ENCODE measurements around the gene HTRA3.

Gene HTRA3

GRCh38 chr4:8263397-8263796 is 6.2 kb upstream of the HTRA3 start:
- no peak for TF ChIP-seq Cebpa-rat (IDR thresholded peaks at IDR 0.05)
- Histone ChIP-seq H4K20me1 (peaks cover 0 to 7% (median 0%) of the 10 kb centered on the region in 11 experiments; a peak in 2 of 22 replicates), H3K9me3 (replicated peaks in 1 of 11) (no peaks in the 10 kb centered on the region), H3K36me3 (no peaks in the 10 kb centered on the region), H3K4me2 (peak overlapping the region in 9 of 11 experiments; percentile 26 to 92 (median 86); a peak in 17 of 22 replicates), H3K4me3 (no peak overlapping the region), H3K27me3 (peaks cover 0 to 8% (median 0%) of the 10 kb centered on the region in 11 experiments; a peak in 3 of 22 replicates), H3K9ac (no peak overlapping the region), H3K27ac (no peak overlapping the region), H3K4me1 (peaks cover 43 to 99% (median 94%) of the 10 kb centered on the region in 10 experiments)

GRCh38 chr4:8264106-8264505 is 5.4 kb upstream of the HTRA3 start:
- H4K20me1 ChIP-seq = peaks cover 0 to 7% (median 0%) of the 10 kb centered on the region in 11 experiments; a peak in 2 of 22 replicates
- H3K36me3 ChIP-seq = no peaks in the 10 kb centered on the region
- peaks cover 41 to 99% (median 95%) of the 10 kb centered on the region in 10 experiments for H3K4me1 ChIP-seq
- no peak overlapping the region for H3K4me3 ChIP-seq
- peaks cover 0 to 10% (median 0%) of the 10 kb centered on the region in 11 experiments; a peak in 3 of 22 replicates for H3K27me3 ChIP-seq
- H3K9ac ChIP-seq = no peak overlapping the region
- no peak for TF ChIP-seq Cebpa-rat (IDR thresholded peaks at IDR 0.05)
- H3K27ac ChIP-seq = no peak overlapping the region
- no peaks in the 10 kb centered on the region for H3K9me3 ChIP-seq (replicated peaks in 1 of 11)
- peak overlapping the region in 8 of 11 experiments; percentile 2 to 92 (median 84); a peak in 11 of 22 replicates for H3K4me2 ChIP-seq

- H3K9ac ChIP-seq = no peak overlapping the region; a peak in 2 of 22 replicates
- no peaks in the 10 kb centered on the region for H3K36me3 ChIP-seq
- H4K20me1 ChIP-seq = peaks cover 0 to 7% (median 0%) of the 10 kb centered on the region in 11 experiments; a peak in 3 of 22 replicates
- no peak overlapping the region for H3K27ac ChIP-seq
- H3K4me2 ChIP-seq = peak overlapping the region in 9 of 11 experiments; percentile 21 to 100 (median 71); a peak in 17 of 22 replicates
- H3K4me1 ChIP-seq = peaks cover 44 to 97% (median 91%) of the 10 kb centered on the region in 10 experiments
- no peak for TF ChIP-seq Cebpa-rat (IDR thresholded peaks at IDR 0.05)
- no peak overlapping the region for H3K4me3 ChIP-seq
- no peaks in the 10 kb centered on the region for H3K9me3 ChIP-seq (replicated peaks in 1 of 11)
- peaks cover 0 to 23% (median 0%) of the 10 kb centered on the region in 11 experiments; a peak in 11 of 22 replicates for H3K27me3 ChIP-seq
These were observed 4.2 kb upstream of the HTRA3 start for GRCh38 chr4:8265171-8265929.

- Histone ChIP-seq H3K4me3 (no peak overlapping the region), H4K20me1 (peaks cover 0 to 14% (median 4%) of the 10 kb centered on the region in 11 experiments; a peak in 8 of 22 replicates), H3K27me3 (peaks cover 0 to 30% (median 0%) of the 10 kb centered on the region in 11 experiments; a peak in 11 of 22 replicates), H3K9ac (no peak overlapping the region), H3K27ac (no peak overlapping the region), H3K4me1 (peaks cover 44 to 97% (median 88%) of the 10 kb centered on the region in 10 experiments), H3K4me2 (peak overlapping the region in 7 of 11 experiments; percentile 62 to 100 (median 76); a peak in 12 of 22 replicates), H3K36me3 (no peaks in the 10 kb centered on the region), H3K9me3 (replicated peaks in 1 of 11) (no peaks in the 10 kb centered on the region)
- TF ChIP-seq Cebpa-rat (IDR thresholded peaks at IDR 0.05) = no peak
These were observed 3.5 kb upstream of the HTRA3 start for GRCh38 chr4:8266088-8266487.

DNA sequence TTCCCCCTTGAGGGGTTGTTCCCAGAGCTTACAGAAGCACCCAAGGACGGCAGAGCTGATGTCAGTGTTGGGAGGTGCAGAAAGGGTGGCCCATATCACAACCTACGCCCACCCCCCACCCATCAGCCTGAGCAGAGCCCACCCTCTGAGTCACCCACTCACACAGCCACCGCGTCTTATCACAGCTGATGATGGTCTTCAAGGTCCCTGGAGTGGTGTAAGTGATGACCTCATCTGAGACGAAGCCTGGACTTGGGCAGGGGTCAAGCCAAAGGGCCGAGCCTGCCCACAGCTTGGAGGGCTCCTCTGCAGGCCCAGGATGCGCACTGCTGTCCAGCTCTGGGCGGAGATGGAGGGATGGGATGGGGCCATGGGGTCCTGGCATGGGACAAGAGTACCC is 3.0 kb upstream of the HTRA3 start:
- Histone ChIP-seq H3K9ac (no peak overlapping the region), H3K27ac (no peak overlapping the region), H3K4me2 (peak overlapping the region in 6 of 11 experiments; percentile 8 to 100 (median 99); a peak in 8 of 22 replicates), H3K4me1 (peaks cover 44 to 97% (median 88%) of the 10 kb centered on the region in 10 experiments), H3K9me3 (replicated peaks in 1 of 11) (no peaks in the 10 kb centered on the region), H3K4me3 (no peak overlapping the region), H4K20me1 (peaks cover 0 to 18% (median 9%) of the 10 kb centered on the region in 11 experiments; a peak in 8 of 22 replicates), H3K36me3 (no peaks in the 10 kb centered on the region), H3K27me3 (peaks cover 0 to 30% (median 0%) of the 10 kb centered on the region in 11 experiments; a peak in 11 of 22 replicates)
- TF ChIP-seq Cebpa-rat (IDR thresholded peaks at IDR 0.05) = no peak

GRCh38 chr4:8267077-8267476 is 2.5 kb upstream of the HTRA3 start:
- H3K36me3 ChIP-seq = 0 out of 22 replicates have a peak, but pooled peaks cover 0 to under 1% (median 0%) of the 10 kb centered on the region in 11 experiments
- peak overlapping the region; percentile 15 to 100 (median 99); a peak in 15 of 22 replicates for H3K4me2 ChIP-seq
- no peak overlapping the region for H3K27ac ChIP-seq
- peaks cover 44 to 97% (median 88%) of the 10 kb centered on the region in 10 experiments for H3K4me1 ChIP-seq
- 0 out of 22 replicates have a peak overlapping the region, but pooled peaks of 1 of the 11 experiments have one; percentile 15 for H3K9ac ChIP-seq
- no peak overlapping the region for H3K4me3 ChIP-seq
- no peaks in the 10 kb centered on the region for H3K9me3 ChIP-seq (replicated peaks in 1 of 11)
- peaks cover 0 to 30% (median 0%) of the 10 kb centered on the region in 11 experiments; a peak in 11 of 22 replicates for H3K27me3 ChIP-seq
- H4K20me1 ChIP-seq = peaks cover 0 to 24% (median 14%) of the 10 kb centered on the region in 11 experiments; a peak in 12 of 22 replicates
- TF ChIP-seq Cebpa-rat (IDR thresholded peaks at IDR 0.05) = no peak

GRCh38 chr4:8268211-8268610 is 1.3 kb upstream of the HTRA3 start:
- Histone ChIP-seq H3K4me2 (peak overlapping the region in 9 of 11 experiments; percentile 97 to 100 (median 99); a peak in 17 of 22 replicates), H3K27me3 (peaks cover 0 to 30% (median 0%) of the 10 kb centered on the region in 11 experiments; a peak in 11 of 22 replicates), H3K9ac (peak overlapping the region in 2 of 11 experiments; percentile 20 to 33; a peak in 1 of 22 replicates), H3K27ac (no peak overlapping the region), H3K4me3 (no peak overlapping the region; a peak in 1 of 20 replicates), H3K4me1 (peaks cover 46 to 99% (median 88%) of the 10 kb centered on the region in 10 experiments), H3K36me3 (peaks cover 0 to 8% (median 0%) of the 10 kb centered on the region in 11 experiments; a peak in 2 of 22 replicates), H4K20me1 (peaks cover 0 to 35% (median 17%) of the 10 kb centered on the region in 11 experiments; a peak in 13 of 22 replicates), H3K9me3 (replicated peaks in 1 of 11) (no peaks in the 10 kb centered on the region)
- TF ChIP-seq Cebpa-rat (IDR thresholded peaks at IDR 0.05) = no peak

DNA sequence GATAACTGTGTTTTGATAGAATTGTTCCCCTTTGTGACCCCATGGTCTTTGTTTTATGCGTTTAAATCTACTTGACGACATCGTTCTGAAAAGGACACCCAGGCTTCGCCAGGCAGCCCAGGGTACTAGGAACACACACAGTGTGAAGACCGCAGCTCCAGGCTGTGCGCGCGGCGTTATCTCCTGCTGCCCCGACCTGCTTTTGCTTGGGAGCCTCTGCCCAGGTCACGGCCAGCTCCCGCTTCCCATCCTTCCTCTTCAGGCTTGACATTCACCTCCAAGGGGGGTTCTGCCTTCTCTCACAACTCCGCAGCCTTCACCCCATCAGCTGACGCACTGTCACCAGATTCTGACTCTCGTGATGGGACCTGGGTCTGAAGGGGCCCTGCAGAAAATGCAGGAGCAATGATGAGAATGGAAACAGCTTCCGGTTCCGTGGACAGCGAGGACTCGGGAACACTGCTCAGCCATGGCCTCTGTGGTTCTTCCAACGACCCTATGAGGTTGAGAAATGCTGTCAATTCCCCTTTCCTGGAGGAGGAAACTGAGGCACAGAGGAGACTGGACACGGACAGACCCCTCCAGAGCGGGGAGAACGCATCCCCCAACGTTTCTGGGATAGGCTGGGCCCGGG is 536 bp upstream of the HTRA3 start:
- Histone ChIP-seq H3K4me3 (peak overlapping the region; percentile 55 to 89 (median 75)), H3K4me1 (peaks cover 53 to 99% (median 88%) of the 10 kb centered on the region in 10 experiments), H3K4me2 (peak overlapping the region; percentile 97 to 100 (median 99)), H3K9ac (peak overlapping the region; percentile 67 to 90 (median 81); a peak in 21 of 22 replicates), H3K27me3 (peaks cover 0 to 32% (median 0%) of the 10 kb centered on the region in 11 experiments; a peak in 11 of 22 replicates), H4K20me1 (peaks cover 0 to 43% (median 17%) of the 10 kb centered on the region in 11 experiments; a peak in 14 of 22 replicates), H3K9me3 (replicated peaks in 1 of 11) (no peaks in the 10 kb centered on the region), H3K36me3 (peaks cover 0 to 8% (median 0%) of the 10 kb centered on the region in 11 experiments; a peak in 2 of 22 replicates), H3K27ac (peak overlapping the region in 9 of 11 experiments; percentile 57 to 86 (median 79); a peak in 19 of 22 replicates)
- no peak for TF ChIP-seq Cebpa-rat (IDR thresholded peaks at IDR 0.05)

Data from BLaER1 treated with 17β-estradiol and CSF1 and Interleukin-3, amounts not matched to agents 10 nM and 100 nM (cell line).